Nephron (organoid): ENCODE data around the gene GNAS.

Source experiments
- H3K27ac Mint-ChIP-seq, 3 experiments: 2 replicates each; pipeline ENCODE4 v1.8.0; 2020; ENCODE audit warnings: mixed read lengths in 3 of 3, mild to moderate bottlenecking in 2 of 3, moderate library complexity in 1 of 3
- H3K27me3 Mint-ChIP-seq: 2 replicates; pipeline ENCODE4 v1.8.0; 2021; ENCODE audit warnings: low read depth, mild to moderate bottlenecking, moderate library complexity, mixed read lengths
- H3K36me3 Mint-ChIP-seq: 2 replicates; pipeline ENCODE4 v1.8.0; 2020; ENCODE audit warnings: low read depth, mixed read lengths
- H3K4me1 Mint-ChIP-seq: 2 replicates; pipeline ENCODE4 v1.8.0; 2020; ENCODE audit warnings: mixed read lengths
- H3K4me3 Mint-ChIP-seq, 3 experiments: 2 replicates each; pipeline ENCODE4 v1.8.0; 2020; ENCODE audit warnings: mild to moderate bottlenecking in 3 of 3, mixed read lengths in 3 of 3, moderate library complexity in 2 of 3
- H3K9me3 Mint-ChIP-seq: 2 replicates; pipeline ENCODE4 v1.8.0; 2020; ENCODE audit warnings: mixed read lengths
- TF ChIP-seq, protein P1 (sequence below), 3 experiments: fragments of 200-600 bp; sonication (generic); IDR thresholded peaks; one replicate each; pipeline ENCODE4 v1.5.0; 2021; ENCODE audit warnings: antibody characterized with exemption in 3 of 3; ENCODE audit not compliant: unreplicated experiment in 3 of 3

GNAS gene

DNA sequence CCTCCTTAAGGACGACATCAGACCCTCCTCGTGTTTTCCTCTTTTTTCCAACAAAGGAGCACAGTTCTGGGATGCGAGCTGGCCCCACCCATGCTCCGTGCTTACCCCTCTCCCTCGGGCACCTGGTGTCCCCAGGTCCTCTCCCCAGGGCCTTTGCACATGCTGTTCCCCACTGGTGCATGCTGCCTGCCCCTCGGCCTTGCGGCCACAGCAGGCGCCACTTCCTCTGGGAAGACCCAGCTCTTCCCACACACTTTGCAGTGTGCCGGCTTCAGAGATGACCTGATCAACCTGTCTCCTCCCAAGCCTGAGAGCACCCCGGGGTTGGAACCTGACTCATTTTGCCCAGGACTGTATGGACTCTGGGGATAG lies 41.7 kb upstream of the GNAS start:
- H3K36me3 Mint-ChIP-seq: no peaks in the 10 kb centered on the region
- H3K9me3 Mint-ChIP-seq: no peaks in the 10 kb centered on the region
- no peak overlapping the region for H3K4me3 Mint-ChIP-seq
- peaks cover 23% of the 10 kb centered on the region for H3K27me3 Mint-ChIP-seq
- no peak overlapping the region for H3K27ac Mint-ChIP-seq
- TF ChIP-seq, protein P1, sequence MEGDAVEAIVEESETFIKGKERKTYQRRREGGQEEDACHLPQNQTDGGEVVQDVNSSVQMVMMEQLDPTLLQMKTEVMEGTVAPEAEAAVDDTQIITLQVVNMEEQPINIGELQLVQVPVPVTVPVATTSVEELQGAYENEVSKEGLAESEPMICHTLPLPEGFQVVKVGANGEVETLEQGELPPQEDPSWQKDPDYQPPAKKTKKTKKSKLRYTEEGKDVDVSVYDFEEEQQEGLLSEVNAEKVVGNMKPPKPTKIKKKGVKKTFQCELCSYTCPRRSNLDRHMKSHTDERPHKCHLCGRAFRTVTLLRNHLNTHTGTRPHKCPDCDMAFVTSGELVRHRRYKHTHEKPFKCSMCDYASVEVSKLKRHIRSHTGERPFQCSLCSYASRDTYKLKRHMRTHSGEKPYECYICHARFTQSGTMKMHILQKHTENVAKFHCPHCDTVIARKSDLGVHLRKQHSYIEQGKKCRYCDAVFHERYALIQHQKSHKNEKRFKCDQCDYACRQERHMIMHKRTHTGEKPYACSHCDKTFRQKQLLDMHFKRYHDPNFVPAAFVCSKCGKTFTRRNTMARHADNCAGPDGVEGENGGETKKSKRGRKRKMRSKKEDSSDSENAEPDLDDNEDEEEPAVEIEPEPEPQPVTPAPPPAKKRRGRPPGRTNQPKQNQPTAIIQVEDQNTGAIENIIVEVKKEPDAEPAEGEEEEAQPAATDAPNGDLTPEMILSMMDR (IDR thresholded peaks at IDR 0.05; ENCODE audit: unreplicated experiment in 3 of 3): no peak
- no peaks in the 10 kb centered on the region for H3K4me1 Mint-ChIP-seq

DNA sequence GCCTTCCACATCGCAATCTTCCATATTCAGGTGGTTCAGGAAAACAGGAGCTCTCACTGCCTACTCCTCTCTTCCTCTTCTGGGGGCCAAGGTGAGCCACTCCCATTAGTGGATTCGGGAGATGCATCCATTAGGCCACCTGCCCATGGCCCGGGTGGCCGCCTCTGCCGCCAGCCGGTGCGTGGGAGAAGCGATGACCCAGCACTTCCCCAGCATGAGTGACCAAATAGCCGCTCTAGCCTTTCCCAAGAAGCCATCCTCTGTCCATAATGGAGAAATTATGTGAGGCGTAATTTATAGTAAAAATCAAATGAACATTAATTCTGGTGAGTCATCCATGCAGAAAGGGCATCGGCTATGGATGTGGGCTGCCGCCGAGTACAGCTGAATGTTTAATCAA lies 41.2 kb upstream of the GNAS start:
- Mint-ChIP-seq H3K27me3 (peaks cover 19% of the 10 kb centered on the region), H3K4me1 (no peaks in the 10 kb centered on the region), H3K9me3 (no peaks in the 10 kb centered on the region), H3K36me3 (no peaks in the 10 kb centered on the region), H3K27ac (no peak overlapping the region), H3K4me3 (no peak overlapping the region)
- TF ChIP-seq, protein P1 (IDR thresholded peaks at IDR 0.05; ENCODE audit: unreplicated experiment in 3 of 3): no peak

GRCh38 chr20:58813369-58813768 lies 39.1 kb upstream of the GNAS start:
- Mint-ChIP-seq H3K27me3 (peaks cover 12% of the 10 kb centered on the region), H3K27ac (no peak overlapping the region), H3K9me3 (no peaks in the 10 kb centered on the region), H3K4me1 (peaks cover 9% of the 10 kb centered on the region), H3K4me3 (no peak overlapping the region), H3K36me3 (peaks cover 9% of the 10 kb centered on the region)
- TF ChIP-seq, protein P1 (IDR thresholded peaks at IDR 0.05; ENCODE audit: unreplicated experiment in 3 of 3): no peak

GRCh38 chr20:58815448-58815847 lies 37.1 kb upstream of the GNAS start:
- no peak overlapping the region for H3K27ac Mint-ChIP-seq
- peaks cover under 1% of the 10 kb centered on the region for H3K9me3 Mint-ChIP-seq
- H3K4me3 Mint-ChIP-seq: no peak overlapping the region
- H3K4me1 Mint-ChIP-seq: peaks cover 21% of the 10 kb centered on the region
- peaks cover 10% of the 10 kb centered on the region for H3K27me3 Mint-ChIP-seq
- TF ChIP-seq, protein P1 (IDR thresholded peaks at IDR 0.05; ENCODE audit: unreplicated experiment in 3 of 3): no peak
- H3K36me3 Mint-ChIP-seq: peaks cover 19% of the 10 kb centered on the region

GRCh38 chr20:58816051-58816450 lies 36.5 kb upstream of the GNAS start:
- TF ChIP-seq, protein P1 (IDR thresholded peaks at IDR 0.05; ENCODE audit: unreplicated experiment in 3 of 3): no peak
- Mint-ChIP-seq H3K9me3 (peaks cover 4% of the 10 kb centered on the region), H3K4me1 (peaks cover 27% of the 10 kb centered on the region), H3K4me3 (no peak overlapping the region), H3K27me3 (peaks cover 10% of the 10 kb centered on the region), H3K27ac (no peak overlapping the region), H3K36me3 (peaks cover 25% of the 10 kb centered on the region)

DNA sequence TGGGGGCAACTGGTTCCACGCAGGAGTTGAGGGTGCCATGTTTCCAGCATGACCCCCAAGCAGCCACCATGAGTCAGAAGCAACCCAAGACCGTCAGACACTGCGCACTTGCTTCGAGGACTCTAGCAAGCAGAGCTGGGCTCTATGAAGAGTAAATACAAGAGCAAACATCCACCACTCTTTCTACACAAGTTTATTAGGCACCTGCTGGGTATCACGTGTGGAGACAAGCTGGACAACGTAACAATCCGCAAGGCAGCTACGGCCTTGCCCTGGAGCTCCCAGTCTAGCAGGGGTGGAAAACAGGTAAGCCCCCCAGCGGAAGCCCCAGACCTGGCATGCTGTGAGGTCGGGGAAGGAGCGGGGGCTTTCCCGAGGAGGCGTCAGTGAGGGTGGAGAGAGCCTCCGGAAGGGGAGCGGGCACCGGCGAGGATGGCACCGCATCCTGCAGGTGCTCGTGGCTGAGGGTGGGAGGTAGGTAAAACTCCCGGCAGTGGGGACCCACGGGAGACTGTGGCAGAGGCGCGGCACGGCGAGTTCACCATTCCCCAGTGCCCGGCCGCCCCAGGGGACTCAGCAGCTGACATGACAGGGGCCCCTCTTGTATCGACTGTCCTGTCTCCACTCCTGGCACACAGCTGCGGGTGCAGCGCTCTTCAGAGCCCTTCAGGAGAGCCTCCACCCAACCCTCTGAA lies 35.4 kb upstream of the GNAS start:
- Mint-ChIP-seq H3K4me3 (no peak overlapping the region), H3K36me3 (peaks cover 30% of the 10 kb centered on the region), H3K27ac (no peak overlapping the region), H3K4me1 (peaks cover 37% of the 10 kb centered on the region), H3K9me3 (peaks cover 4% of the 10 kb centered on the region), H3K27me3 (peaks cover 10% of the 10 kb centered on the region)
- TF ChIP-seq, protein P1 (IDR thresholded peaks at IDR 0.05; ENCODE audit: unreplicated experiment in 3 of 3): no peak
